ENCODE results near the gene STOX2. TPM values are rescaled to one million over a fixed set of nuclear protein-coding genes. Genes with fewer than 3 reads are reported as not detected.

The STOX2 gene
- total RNA-seq, 1 donor from 2014 or later = not detected

GRCh38 chr4:183921335-183921734 is 16.2 kb downstream of the STOX2 start:
- no peaks in the 10 kb centered on the region for H3K27me3 Mint-ChIP-seq
- CTCF ChIA-PET = no interaction called here
- no peak for TF ChIP-seq CTCF (IDR thresholded peaks at IDR 0.05)

GRCh38 chr4:183924362-183925044 is 19.4 kb downstream of the STOX2 start:
- Mint-ChIP-seq H3K9me3 (no peaks in the 10 kb centered on the region), H3K27me3 (no peaks in the 10 kb centered on the region), H3K27ac (no peak overlapping the region), H3K36me3 (ENCODE audit: low read depth) (no peaks in the 10 kb centered on the region), H3K4me1 (no peaks in the 10 kb centered on the region), H3K4me3 (no peak overlapping the region)
- no peak for TF ChIP-seq CTCF (IDR thresholded peaks at IDR 0.05)
- ATAC-seq (ENCODE audit: low read depth) (no peak), DNase-seq (no peak)
- ChIA-PET CTCF (no interaction called here), POLR2A (no interaction called here)
- intact Hi-C loops (cut with micrococcal nuclease) = no loop called here

More at GRCh38 chr4:183921335-183921734, 16.2 kb downstream of the STOX2 start:
- H3K4me3 Mint-ChIP-seq = no peak overlapping the region
- no peak for ATAC-seq (ENCODE audit: low read depth)
- H3K4me1 Mint-ChIP-seq = no peaks in the 10 kb centered on the region
- no peaks in the 10 kb centered on the region for H3K36me3 Mint-ChIP-seq (ENCODE audit: low read depth)
- no peak for DNase-seq
- intact Hi-C loops (cut with micrococcal nuclease) = no loop called here
- H3K9me3 Mint-ChIP-seq = no peaks in the 10 kb centered on the region
- POLR2A ChIA-PET = no interaction called here
- H3K27ac Mint-ChIP-seq = no peak overlapping the region

- CTCF ChIA-PET = no interaction called here
- no peak overlapping the region for H3K27ac Mint-ChIP-seq
- TF ChIP-seq CTCF (IDR thresholded peaks at IDR 0.05) = no peak
- DNase-seq (no peak), ATAC-seq (ENCODE audit: low read depth) (no peak)
- intact Hi-C loops (cut with micrococcal nuclease) = no loop called here
- H3K4me3 Mint-ChIP-seq = no peak overlapping the region
- peaks cover 2% of the 10 kb centered on the region for H3K27me3 Mint-ChIP-seq
- POLR2A ChIA-PET = no interaction called here
- no peaks in the 10 kb centered on the region for H3K4me1 Mint-ChIP-seq
- H3K9me3 Mint-ChIP-seq = no peaks in the 10 kb centered on the region
- H3K36me3 Mint-ChIP-seq (ENCODE audit: low read depth) = no peaks in the 10 kb centered on the region
Measured at GRCh38 chr4:183926950-183927349, 21.8 kb downstream of the STOX2 start.

- intact Hi-C loops (cut with micrococcal nuclease) = no loop called here
- TF ChIP-seq CTCF (IDR thresholded peaks at IDR 0.05) = no peak
- CTCF ChIA-PET = no interaction called here
- Mint-ChIP-seq H3K36me3 (ENCODE audit: low read depth) (no peaks in the 10 kb centered on the region), H3K9me3 (no peaks in the 10 kb centered on the region), H3K4me3 (no peak overlapping the region), H3K4me1 (no peaks in the 10 kb centered on the region), H3K27me3 (peaks cover 4% of the 10 kb centered on the region), H3K27ac (no peak overlapping the region)
- DNase-seq (no peak), ATAC-seq (ENCODE audit: low read depth) (no peak)
- POLR2A ChIA-PET = no interaction called here
Measured at GRCh38 chr4:183932576-183932975, 27.5 kb downstream of the STOX2 start.

- ChIA-PET POLR2A (no interaction called here), CTCF (no interaction called here)
- no peaks in the 10 kb centered on the region for H3K36me3 Mint-ChIP-seq (ENCODE audit: low read depth)
- H3K9me3 Mint-ChIP-seq = no peaks in the 10 kb centered on the region
- ATAC-seq (ENCODE audit: low read depth) = no peak
- H3K27ac Mint-ChIP-seq = no peak overlapping the region
- H3K4me3 Mint-ChIP-seq = no peak overlapping the region
- peaks cover 4% of the 10 kb centered on the region for H3K27me3 Mint-ChIP-seq
- no peak for TF ChIP-seq CTCF (IDR thresholded peaks at IDR 0.05)
- no peaks in the 10 kb centered on the region for H3K4me1 Mint-ChIP-seq
- DNase-seq = no peak
- intact Hi-C loops (cut with micrococcal nuclease) = no loop called here
Measured at GRCh38 chr4:183934761-183935160, 29.7 kb downstream of the STOX2 start.
